AML-193 (cell line): ENCODE results near the gene GRHPR.
"Not testable (repeated sequence)": the region's sequence is repeated elsewhere in the genome, so short reads cannot be mapped to it uniquely, and the experiment has no call there.

Source experiments
- DNase-seq, 2 experiments: peaks; one replicate each; lab custom pipeline; 2025; lab: John Stamatoyannopoulos, UW

GRHPR gene

GRCh38 chr9:37422289-37423104 is at the start of gene GRHPR:
Gene GRHPR (plus strand): TSS chr9:37422696. CDS start chr9:37422751, 55 bp downstream.
- peak; percentile 71 to 74 for DNase-seq

GRCh38 chr9:37372839-37373238 is 49.7 kb upstream of the GRHPR start:
- DNase-seq, result no peak

GRCh38 chr9:37373621-37374020 is 48.9 kb upstream of the GRHPR start:
- DNase-seq, result no peak

GRCh38 chr9:37374892-37375291 is 47.6 kb upstream of the GRHPR start:
- no peak for DNase-seq

- DNase-seq, result no peak
Measured at GRCh38 chr9:37377688-37378612, 44.5 kb upstream of the GRHPR start.

- no peak for DNase-seq
Measured at GRCh38 chr9:37378613-37379004, 43.9 kb upstream of the GRHPR start.

DNA sequence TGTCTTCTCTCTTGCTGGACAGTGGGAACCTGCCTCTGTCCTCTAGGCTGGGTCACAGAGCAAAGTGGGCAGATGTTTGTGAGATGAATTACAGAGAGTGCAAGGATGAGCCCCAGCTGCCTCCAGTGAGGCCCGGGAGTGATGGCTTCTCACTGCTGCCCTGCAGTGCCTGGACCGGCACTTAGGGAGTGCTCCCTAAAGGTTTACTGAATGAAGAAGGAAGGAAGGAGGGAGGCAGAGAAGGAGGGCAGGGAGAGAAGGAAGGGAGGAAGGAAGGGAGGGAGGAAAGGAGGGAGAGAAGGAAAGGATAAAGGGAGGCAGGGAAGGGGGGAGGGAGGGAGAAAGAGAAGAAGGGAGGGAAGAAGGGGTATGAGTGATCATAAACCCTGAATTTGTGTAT is 42.7 kb upstream of the GRHPR start:
- DNase-seq, result no peak

DNA sequence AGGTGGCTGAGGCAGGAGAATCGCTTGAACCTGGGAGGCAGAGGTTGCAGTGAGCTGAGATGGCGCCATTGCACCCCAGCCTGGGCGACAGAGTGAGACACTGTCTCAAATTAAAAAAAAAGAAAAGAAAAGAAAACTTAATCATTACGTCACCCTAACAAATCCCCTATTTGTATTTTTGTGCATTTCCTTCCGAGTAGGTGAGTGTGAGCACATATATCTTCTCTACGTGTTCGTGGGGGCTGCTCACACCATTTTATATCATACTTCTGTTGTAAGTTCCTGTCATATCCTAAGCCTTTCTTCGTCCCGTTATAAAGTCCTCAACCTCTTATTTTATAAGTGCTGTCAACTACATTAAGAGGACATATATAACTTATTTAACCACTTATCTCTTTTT is 41.9 kb upstream of the GRHPR start:
- DNase-seq, result no peak

- DNase-seq, result no peak
Measured at GRCh38 chr9:37381094-37381741, 41.3 kb upstream of the GRHPR start.

- no peak for DNase-seq
Measured at GRCh38 chr9:37382161-37382981, 40.1 kb upstream of the GRHPR start.

- DNase-seq, result no peak
Measured at GRCh38 chr9:37382982-37383357, 39.5 kb upstream of the GRHPR start.

DNA sequence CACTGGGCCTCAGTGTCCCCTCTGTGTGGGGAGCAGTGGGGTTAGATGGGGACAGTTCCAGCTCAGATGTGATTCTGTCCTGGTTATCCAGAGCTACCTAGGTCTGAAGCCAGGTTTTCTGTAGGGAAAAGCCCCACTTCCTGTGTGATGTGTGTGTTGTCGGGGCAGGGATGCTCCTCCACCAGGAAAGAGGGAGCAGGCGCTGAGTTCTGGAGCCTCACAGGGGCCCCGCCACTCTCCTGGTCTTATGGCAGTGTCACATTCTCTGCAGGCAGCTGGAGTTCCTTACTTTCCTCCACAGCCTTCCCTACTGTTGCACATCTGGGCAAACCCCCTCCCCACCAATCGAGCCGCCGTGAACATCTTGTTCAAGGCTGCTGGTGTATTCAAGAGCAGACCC is 39.1 kb upstream of the GRHPR start:
- DNase-seq, result no peak

- no peak for DNase-seq
Measured at GRCh38 chr9:37383876-37384746, 38.4 kb upstream of the GRHPR start.

DNA sequence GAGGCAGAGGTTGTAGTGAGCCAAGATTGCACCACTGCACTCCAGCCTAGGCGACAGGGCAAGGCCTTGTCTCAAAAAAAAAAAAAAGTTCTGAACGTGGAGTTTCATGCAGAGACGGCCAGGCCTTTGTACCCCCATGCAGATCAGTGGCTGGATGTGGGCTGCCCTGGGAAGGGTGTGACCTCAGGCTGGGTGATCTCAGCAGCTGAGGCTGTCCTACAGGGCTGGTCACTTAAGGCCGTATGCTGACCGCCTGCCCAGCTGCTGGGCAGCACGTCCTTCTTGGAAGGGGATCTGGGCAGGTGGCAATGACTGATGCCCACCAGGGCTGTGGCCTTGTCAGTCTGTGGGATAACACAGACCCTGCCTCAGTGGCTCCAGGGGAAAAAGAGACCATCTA is 37.2 kb upstream of the GRHPR start:
- DNase-seq, result no peak

DNA sequence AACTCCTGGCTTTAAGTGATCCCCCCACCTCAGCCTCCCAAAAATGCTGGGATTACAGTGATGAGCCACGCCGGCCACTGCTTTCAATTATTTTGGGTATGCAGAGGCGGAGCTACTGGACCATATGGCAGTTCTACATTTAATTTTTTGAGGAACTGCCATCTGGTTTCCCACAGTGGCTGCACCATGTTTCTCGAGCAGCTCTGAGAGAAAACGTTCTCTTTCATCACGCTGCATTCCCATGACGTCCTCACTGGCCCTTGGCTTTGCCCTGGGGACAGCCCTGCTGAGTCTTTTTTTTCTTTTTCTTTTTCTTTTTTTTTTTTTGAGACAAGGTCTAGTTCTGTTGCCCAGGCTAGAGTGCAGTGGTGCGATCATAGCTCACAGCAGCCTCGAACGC is 35.5 kb upstream of the GRHPR start:
- DNase-seq, result no peak

- no peak for DNase-seq
Measured at GRCh38 chr9:37390759-37391158, 31.7 kb upstream of the GRHPR start.

- DNase-seq, result no peak
Measured at GRCh38 chr9:37392272-37392671, 30.2 kb upstream of the GRHPR start.

- no peak for DNase-seq
Measured at GRCh38 chr9:37395229-37395628, 27.3 kb upstream of the GRHPR start.

GRCh38 chr9:37395663-37396062 is 26.8 kb upstream of the GRHPR start:
- no peak for DNase-seq

GRCh38 chr9:37397948-37398347 is 24.5 kb upstream of the GRHPR start:
- DNase-seq, result not testable (repeated sequence)
